Measurements from ENCODE around the gene FCGR3A.

FCGR3A gene

DNA sequence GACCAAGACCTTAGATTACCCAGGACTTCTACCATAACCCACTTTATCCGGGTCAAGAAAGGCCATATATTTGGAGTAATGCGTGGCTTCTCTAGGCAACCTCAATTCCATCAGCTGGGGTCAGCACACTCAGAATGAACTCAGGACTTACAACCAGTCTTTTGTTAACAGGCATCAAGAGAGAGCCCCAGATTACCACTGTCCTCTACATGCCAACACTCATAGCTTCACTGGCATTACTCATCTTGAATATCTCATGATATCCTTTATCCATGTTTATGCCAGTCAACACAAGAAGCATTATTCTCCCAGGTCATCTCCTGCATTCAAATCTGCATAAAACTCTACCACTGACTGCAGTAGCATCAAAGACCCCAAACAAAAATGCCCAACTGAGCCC, 51.0 kb downstream of the FCGR3A start:
- no peak overlapping the region for H3K4me3 Mint-ChIP-seq
- H3K9me3 Mint-ChIP-seq: no peaks in the 10 kb centered on the region
- no peak overlapping the region for H3K27ac Mint-ChIP-seq
- no peaks in the 10 kb centered on the region for H3K36me3 Mint-ChIP-seq (ENCODE audit: low read depth)
- TF ChIP-seq, protein P1, sequence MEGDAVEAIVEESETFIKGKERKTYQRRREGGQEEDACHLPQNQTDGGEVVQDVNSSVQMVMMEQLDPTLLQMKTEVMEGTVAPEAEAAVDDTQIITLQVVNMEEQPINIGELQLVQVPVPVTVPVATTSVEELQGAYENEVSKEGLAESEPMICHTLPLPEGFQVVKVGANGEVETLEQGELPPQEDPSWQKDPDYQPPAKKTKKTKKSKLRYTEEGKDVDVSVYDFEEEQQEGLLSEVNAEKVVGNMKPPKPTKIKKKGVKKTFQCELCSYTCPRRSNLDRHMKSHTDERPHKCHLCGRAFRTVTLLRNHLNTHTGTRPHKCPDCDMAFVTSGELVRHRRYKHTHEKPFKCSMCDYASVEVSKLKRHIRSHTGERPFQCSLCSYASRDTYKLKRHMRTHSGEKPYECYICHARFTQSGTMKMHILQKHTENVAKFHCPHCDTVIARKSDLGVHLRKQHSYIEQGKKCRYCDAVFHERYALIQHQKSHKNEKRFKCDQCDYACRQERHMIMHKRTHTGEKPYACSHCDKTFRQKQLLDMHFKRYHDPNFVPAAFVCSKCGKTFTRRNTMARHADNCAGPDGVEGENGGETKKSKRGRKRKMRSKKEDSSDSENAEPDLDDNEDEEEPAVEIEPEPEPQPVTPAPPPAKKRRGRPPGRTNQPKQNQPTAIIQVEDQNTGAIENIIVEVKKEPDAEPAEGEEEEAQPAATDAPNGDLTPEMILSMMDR (IDR thresholded peaks at IDR 0.05; ENCODE audit: unreplicated experiment in 3 of 3): no peak
- peaks cover 5% of the 10 kb centered on the region for H3K4me1 Mint-ChIP-seq
- peaks cover 31% of the 10 kb centered on the region for H3K27me3 Mint-ChIP-seq (ENCODE audit: low read depth)

DNA sequence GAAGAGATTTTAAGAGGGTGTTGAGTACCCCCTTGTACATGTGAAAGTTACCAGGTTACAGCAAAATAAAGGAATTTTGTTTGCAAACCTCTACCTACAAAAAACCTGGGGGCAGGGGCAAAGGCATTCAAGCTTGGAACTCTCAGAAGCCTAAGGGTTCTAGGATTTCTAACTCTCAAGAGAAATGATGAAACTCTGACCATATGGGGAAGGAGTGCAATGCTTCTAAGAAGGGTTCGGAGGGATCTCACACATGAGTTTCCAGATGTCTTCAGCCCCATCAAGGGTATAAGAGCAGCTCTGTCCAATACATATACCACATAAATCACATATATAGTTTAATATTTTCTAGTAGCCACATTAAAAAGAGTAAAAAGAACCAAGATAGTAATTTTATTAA, 51.7 kb downstream of the FCGR3A start:
- Mint-ChIP-seq H3K9me3 (no peaks in the 10 kb centered on the region), H3K4me1 (peaks cover 5% of the 10 kb centered on the region), H3K4me3 (no peak overlapping the region), H3K36me3 (ENCODE audit: low read depth) (no peaks in the 10 kb centered on the region), H3K27me3 (ENCODE audit: low read depth) (peaks cover 31% of the 10 kb centered on the region), H3K27ac (no peak overlapping the region)
- TF ChIP-seq, protein P1 (IDR thresholded peaks at IDR 0.05; ENCODE audit: unreplicated experiment in 3 of 3): no peak

DNA sequence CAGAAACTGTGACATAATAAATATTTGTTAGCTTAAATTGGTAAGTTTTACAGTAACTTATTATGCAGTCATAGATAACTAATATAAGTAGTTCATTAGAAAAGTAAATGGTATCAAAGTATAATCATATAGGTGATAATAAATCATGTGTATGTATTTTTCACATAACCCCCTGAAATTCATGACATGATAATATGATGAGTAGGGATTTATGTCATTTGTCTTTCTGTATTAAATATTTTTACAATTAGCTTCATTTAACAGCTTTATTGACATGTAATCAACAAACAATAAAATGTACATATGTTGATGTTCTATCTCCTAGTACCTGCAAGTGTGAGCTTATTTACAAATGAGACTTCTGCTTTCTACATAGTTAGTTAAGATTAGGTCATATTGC, 54.1 kb downstream of the FCGR3A start:
- H3K27me3 Mint-ChIP-seq (ENCODE audit: low read depth): peaks cover 42% of the 10 kb centered on the region
- TF ChIP-seq, protein P1 (IDR thresholded peaks at IDR 0.05; ENCODE audit: unreplicated experiment in 3 of 3): no peak
- H3K27ac Mint-ChIP-seq: no peak overlapping the region
- peaks cover 5% of the 10 kb centered on the region for H3K4me1 Mint-ChIP-seq
- no peak overlapping the region for H3K4me3 Mint-ChIP-seq
- no peaks in the 10 kb centered on the region for H3K9me3 Mint-ChIP-seq
- H3K36me3 Mint-ChIP-seq (ENCODE audit: low read depth): no peaks in the 10 kb centered on the region

DNA sequence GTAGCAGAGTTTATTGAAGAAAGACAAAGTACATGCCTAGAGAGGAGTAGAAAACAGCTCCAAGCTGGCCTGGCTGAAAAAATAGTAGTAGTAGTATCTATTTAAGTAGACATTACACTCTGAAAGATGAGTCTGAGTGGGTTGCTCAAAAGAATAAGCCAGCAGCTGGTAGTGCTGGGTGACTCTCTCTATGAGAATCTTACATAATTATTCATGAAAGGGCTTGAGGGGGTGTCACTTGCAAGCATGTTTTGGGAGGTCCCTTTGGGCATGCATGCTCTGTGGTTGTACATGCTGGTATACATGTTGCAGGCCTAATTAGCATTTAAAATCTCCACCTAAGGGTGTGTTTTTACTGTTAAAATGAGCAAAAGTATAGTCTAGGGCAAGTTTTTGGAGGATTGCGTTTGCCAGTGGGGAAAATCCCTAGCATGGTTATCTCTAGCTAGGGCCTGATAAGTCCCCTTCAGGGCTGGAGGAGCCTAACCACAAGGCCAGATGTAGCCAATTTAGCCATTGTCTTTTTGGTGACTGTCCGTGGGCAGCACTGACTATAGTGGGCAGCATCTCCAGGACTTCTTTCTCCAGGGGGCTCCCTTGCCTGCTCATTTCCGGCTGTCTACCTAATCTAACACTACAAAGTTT, 55.4 kb downstream of the FCGR3A start:
- H3K27me3 Mint-ChIP-seq (ENCODE audit: low read depth): peaks cover 47% of the 10 kb centered on the region
- H3K36me3 Mint-ChIP-seq (ENCODE audit: low read depth): no peaks in the 10 kb centered on the region
- H3K9me3 Mint-ChIP-seq: no peaks in the 10 kb centered on the region
- H3K4me3 Mint-ChIP-seq: no peak overlapping the region
- peaks cover 5% of the 10 kb centered on the region for H3K4me1 Mint-ChIP-seq
- no peak overlapping the region for H3K27ac Mint-ChIP-seq
- TF ChIP-seq, protein P1 (IDR thresholded peaks at IDR 0.05; ENCODE audit: unreplicated experiment in 3 of 3): no peak

DNA sequence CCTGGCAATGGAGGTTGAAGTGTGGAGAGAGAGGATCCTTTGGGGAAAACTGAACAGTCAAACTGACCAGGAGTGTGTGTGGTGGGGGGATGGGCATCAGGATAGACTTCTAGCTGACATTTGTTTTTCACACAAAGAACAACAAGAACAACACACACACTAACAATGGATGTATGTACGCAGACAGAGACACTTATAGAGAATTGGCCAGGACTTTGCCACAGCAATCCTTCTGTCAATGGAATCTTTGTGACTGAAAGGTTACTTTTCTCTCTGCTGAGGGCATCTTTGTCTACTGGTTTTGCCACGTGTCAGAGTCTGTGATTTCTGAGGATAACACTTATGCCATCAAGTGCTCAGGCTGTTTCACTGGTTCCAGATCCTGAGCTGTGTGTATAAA, 56.8 kb downstream of the FCGR3A start:
- H3K27me3 Mint-ChIP-seq (ENCODE audit: low read depth): peaks cover 52% of the 10 kb centered on the region
- H3K4me3 Mint-ChIP-seq: no peak overlapping the region
- H3K9me3 Mint-ChIP-seq: no peaks in the 10 kb centered on the region
- H3K27ac Mint-ChIP-seq: no peak overlapping the region
- TF ChIP-seq, protein P1 (IDR thresholded peaks at IDR 0.05; ENCODE audit: unreplicated experiment in 3 of 3): no peak
- H3K4me1 Mint-ChIP-seq: peaks cover 5% of the 10 kb centered on the region
- H3K36me3 Mint-ChIP-seq (ENCODE audit: low read depth): no peaks in the 10 kb centered on the region

All from nephron (organoid).